EH (cell line): ENCODE measurements around the gene MOCS2.
"Not testable (repeated sequence)": the region's sequence is repeated elsewhere in the genome, so short reads cannot be mapped to it uniquely, and the experiment has no call there.

Experiments used
- DNase-seq: peaks from one replicate; pipeline ENCODE4 v3.0.0-alpha.2; 2015; ENCODE audit warnings: low read depth

The MOCS2 gene

GRCh38 chr5:53109443-53110127, at the start of gene MOCS2:
Gene MOCS2, minus strand, starts transcription at chr5:53109757. Its CDS starts 2,583 bp downstream, at chr5:53107174.
- peak; percentile 92 for DNase-seq

- DNase-seq = peak; percentile 91
Observed at GRCh38 chr5:53151713-53152458, 42.3 kb upstream of the MOCS2 start.

GRCh38 chr5:53133020-53133419, 23.5 kb upstream of the MOCS2 start:
- DNase-seq = no peak

GRCh38 chr5:53130266-53130665, 20.7 kb upstream of the MOCS2 start:
- DNase-seq = peak; percentile 76

GRCh38 chr5:53128481-53128880, 18.9 kb upstream of the MOCS2 start:
- DNase-seq = no peak

GRCh38 chr5:53127107-53127506, 17.6 kb upstream of the MOCS2 start:
- DNase-seq = peak; percentile 13

GRCh38 chr5:53126521-53126920, 17.0 kb upstream of the MOCS2 start:
- DNase-seq = peak; percentile 84

- peak; percentile 23 for DNase-seq
Observed at GRCh38 chr5:53123702-53124101, 14.1 kb upstream of the MOCS2 start.

- DNase-seq = no peak
Observed at GRCh38 chr5:53120165-53120564, 10.6 kb upstream of the MOCS2 start.

- no peak for DNase-seq
Observed at GRCh38 chr5:53118879-53119278, 9.3 kb upstream of the MOCS2 start.

- DNase-seq = peak; percentile 20
Observed at GRCh38 chr5:53116597-53116996, 7.0 kb upstream of the MOCS2 start.

- peak; percentile 20 for DNase-seq
Observed at GRCh38 chr5:53114988-53115387, 5.4 kb upstream of the MOCS2 start.

GRCh38 chr5:53113947-53114346, 4.4 kb upstream of the MOCS2 start:
- no peak for DNase-seq

GRCh38 chr5:53112909-53113308, 3.4 kb upstream of the MOCS2 start:
- DNase-seq = no peak

GRCh38 chr5:53112307-53112706, 2.8 kb upstream of the MOCS2 start:
- DNase-seq = not testable (repeated sequence)

- DNase-seq = no peak
Observed at GRCh38 chr5:53111139-53111538, 1.6 kb upstream of the MOCS2 start.

GRCh38 chr5:53110156-53110555, 599 bp upstream of the MOCS2 start:
- DNase-seq = no peak

- peak; percentile 37 for DNase-seq
Observed at GRCh38 chr5:53109056-53109442, 508 bp downstream of the MOCS2 start.

GRCh38 chr5:53105611-53106300, 3.8 kb downstream of the MOCS2 start:
- DNase-seq = no peak

GRCh38 chr5:53100606-53101005, 9.0 kb downstream of the MOCS2 start:
- DNase-seq = no peak

GRCh38 chr5:53099546-53099945, 10.0 kb downstream of the MOCS2 start:
- DNase-seq = peak; percentile 72

- peak; percentile 68 for DNase-seq
Observed at GRCh38 chr5:53095931-53096525, 13.5 kb downstream of the MOCS2 start.

GRCh38 chr5:53095217-53095616, 14.3 kb downstream of the MOCS2 start:
- DNase-seq = no peak
